HG03045 (cell line): Measurements from ENCODE around the gene C3orf22.
"Not testable (repeated sequence)": the region's sequence is repeated elsewhere in the genome, so short reads cannot be mapped to it uniquely, and the experiment has no call there.

Experiments
- ATAC-seq: cut with Tn5 transposase; IDR thresholded peaks from one replicate; pipeline ENCODE4 v1.9.1; 2021; ENCODE audit warnings: mild to moderate bottlenecking, moderate library complexity; ENCODE audit not compliant: unreplicated experiment

The C3orf22 gene

GRCh38 chr3:126558336-126559071 is at the start of gene C3orf22:
Gene C3orf22, minus strand, starts transcription at chr3:126558932. Its CDS starts 5,542 bp downstream, at chr3:126553390.
- ATAC-seq: no peak

GRCh38 chr3:126607214-126607908 is 48.6 kb upstream of the C3orf22 start:
- no peak for ATAC-seq

- no peak for ATAC-seq
Observed at GRCh38 chr3:126606001-126606400, 47.3 kb upstream of the C3orf22 start.

GRCh38 chr3:126604691-126605090 is 46.0 kb upstream of the C3orf22 start:
- no peak for ATAC-seq

- ATAC-seq: no peak
Observed at GRCh38 chr3:126599101-126599500, 40.4 kb upstream of the C3orf22 start.

- ATAC-seq: not testable (repeated sequence)
Observed at GRCh38 chr3:126595479-126595878, 36.7 kb upstream of the C3orf22 start.

GRCh38 chr3:126591515-126591914 is 32.8 kb upstream of the C3orf22 start:
- not testable (repeated sequence) for ATAC-seq

GRCh38 chr3:126582311-126582710 is 23.6 kb upstream of the C3orf22 start:
- no peak for ATAC-seq

- ATAC-seq: no peak
Observed at GRCh38 chr3:126581569-126581968, 22.8 kb upstream of the C3orf22 start.

- no peak for ATAC-seq
Observed at GRCh38 chr3:126580746-126581145, 22.0 kb upstream of the C3orf22 start.

GRCh38 chr3:126578702-126579101 is 20.0 kb upstream of the C3orf22 start:
- ATAC-seq: no peak

- ATAC-seq: no peak
Observed at GRCh38 chr3:126577261-126577660, 18.5 kb upstream of the C3orf22 start.

- no peak for ATAC-seq
Observed at GRCh38 chr3:126573492-126574117, 14.9 kb upstream of the C3orf22 start.

GRCh38 chr3:126571078-126571477 is 12.3 kb upstream of the C3orf22 start:
- no peak for ATAC-seq

GRCh38 chr3:126570103-126570541 is 11.4 kb upstream of the C3orf22 start:
- no peak for ATAC-seq

GRCh38 chr3:126569390-126569975 is 10.8 kb upstream of the C3orf22 start:
- no peak for ATAC-seq

GRCh38 chr3:126568776-126569342 is 10.1 kb upstream of the C3orf22 start:
- ATAC-seq: no peak

- ATAC-seq: no peak
Observed at GRCh38 chr3:126567696-126568438, 9.1 kb upstream of the C3orf22 start.

GRCh38 chr3:126562737-126563276 is 4.1 kb upstream of the C3orf22 start:
- no peak for ATAC-seq

- ATAC-seq: no peak
Observed at GRCh38 chr3:126557761-126558160, 971 bp downstream of the C3orf22 start.
